H9 (cell line): ENCODE data around the gene RBM23. TPM values are rescaled to one million over a fixed set of nuclear protein-coding genes. Genes with fewer than 3 reads are reported as not detected.

Source experiments
- DNase-seq: peaks from one replicate; pipeline ENCODE4 v3.0.0-alpha.2; 2017
- H2AFZ ChIP-seq: one replicate; pipeline ENCODE4 v1.6.1; 2013; ENCODE audit warnings: mild to moderate bottlenecking, low read length, control low read depth, moderate library complexity
- H2AK5ac ChIP-seq: 2 replicates; pipeline ENCODE4 v1.6.1; 2013; ENCODE audit warnings: low read length, control low read depth, mixed read lengths; ENCODE audit not compliant: insufficient read length
- H2BK120ac ChIP-seq: one replicate; pipeline ENCODE4 v1.6.1; 2013; ENCODE audit warnings: low read depth, mild to moderate bottlenecking, low read length, control low read depth, inconsistent platforms; ENCODE audit not compliant: poor library complexity, severe bottlenecking
- H2BK12ac ChIP-seq: 2 replicates; pipeline ENCODE4 v1.6.1; 2013; ENCODE audit warnings: low read length, control low read depth, mixed read lengths, low read depth; ENCODE audit not compliant: insufficient read length
- H2BK15ac ChIP-seq: 2 replicates; pipeline ENCODE4 v1.6.1; 2013; ENCODE audit warnings: low read depth, low read length, control low read depth
- H2BK20ac ChIP-seq: one replicate; pipeline ENCODE4 v1.6.1; 2013; ENCODE audit warnings: low read depth, mild to moderate bottlenecking, low read length, control low read depth, inconsistent platforms; ENCODE audit not compliant: poor library complexity, severe bottlenecking
- H2BK5ac ChIP-seq: 2 replicates; pipeline ENCODE4 v1.6.1; 2013; ENCODE audit warnings: low read length, control low read depth, mixed read lengths; ENCODE audit not compliant: insufficient read length
- H3K14ac ChIP-seq: 2 replicates; pipeline ENCODE4 v1.6.1; 2013; ENCODE audit warnings: low read length, control low read depth; ENCODE audit not compliant: insufficient read depth
- H3K18ac ChIP-seq: 2 replicates; pipeline ENCODE4 v1.6.1; 2013; ENCODE audit warnings: low read depth, mild to moderate bottlenecking, mixed read lengths, low read length, control low read depth; ENCODE audit not compliant: insufficient read length
- H3K23ac ChIP-seq: 2 replicates; pipeline ENCODE4 v1.6.1; 2013; ENCODE audit warnings: low read length, control low read depth, mixed read lengths, low read depth; ENCODE audit not compliant: insufficient read length
- H3K23me2 ChIP-seq: 2 replicates; pipeline ENCODE4 v1.6.1; 2013; ENCODE audit warnings: low read depth, mild to moderate bottlenecking, mixed read lengths, low read length, control low read depth; ENCODE audit not compliant: insufficient read length, poor library complexity, severe bottlenecking
- H3K27ac ChIP-seq: 2 replicates; pipeline ENCODE4 v1.5.1; 2013; ENCODE audit warnings: low read length, control low read depth, mixed read lengths, low read depth; ENCODE audit not compliant: insufficient read length
- H3K27me3 ChIP-seq: 2 replicates; pipeline ENCODE4 v1.6.1; 2013; ENCODE audit warnings: low read length, control low read depth, inconsistent platforms; ENCODE audit not compliant: insufficient read depth
- H3K4ac ChIP-seq: 2 replicates; pipeline ENCODE4 v1.6.1; 2013; ENCODE audit warnings: low read depth, mild to moderate bottlenecking, control low read depth, inconsistent platforms, low read length, moderate library complexity
- H3K4me1 ChIP-seq: 2 replicates; pipeline ENCODE4 v1.6.1; 2013; ENCODE audit warnings: low read length, control low read depth, inconsistent platforms; ENCODE audit not compliant: insufficient read depth
- H3K4me2 ChIP-seq: 2 replicates; pipeline ENCODE4 v1.6.1; 2013; ENCODE audit warnings: low read length, control low read depth, mixed read lengths; ENCODE audit not compliant: insufficient read length, insufficient read depth
- H3K56ac ChIP-seq: 2 replicates; pipeline ENCODE4 v1.6.1; 2013; ENCODE audit warnings: low read depth, mild to moderate bottlenecking, mixed read lengths, low read length, control low read depth; ENCODE audit not compliant: insufficient read length
- H3K79me1 ChIP-seq: 2 replicates; pipeline ENCODE4 v1.6.1; 2013; ENCODE audit warnings: low read depth, mild to moderate bottlenecking, moderate library complexity, low read length, control low read depth, inconsistent platforms; ENCODE audit not compliant: insufficient read depth, poor library complexity, severe bottlenecking
- H3K79me2 ChIP-seq: 2 replicates; pipeline ENCODE4 v1.6.1; 2013; ENCODE audit warnings: low read length, control low read depth, inconsistent platforms; ENCODE audit not compliant: insufficient read depth
- H3K9ac ChIP-seq: 2 replicates; pipeline ENCODE4 v1.6.1; 2013; ENCODE audit warnings: low read length, control low read depth, mixed read lengths; ENCODE audit not compliant: insufficient read length; ENCODE audit errors: extremely low read depth
- H3K9me3 ChIP-seq: one replicate; pipeline ENCODE4 v1.6.1; 2013; ENCODE audit warnings: low read depth, low read length, inconsistent platforms; ENCODE audit not compliant: control insufficient read depth
- H3T11ph ChIP-seq: one replicate; pipeline ENCODE4 v1.6.1; 2013; ENCODE audit warnings: mild to moderate bottlenecking, low read length, control low read depth, inconsistent platforms
- H4K20me1 ChIP-seq: one replicate; pipeline ENCODE4 v1.6.1; 2013; ENCODE audit not compliant: control insufficient read depth, insufficient read length, insufficient read depth
- H4K5ac ChIP-seq: 2 replicates; pipeline ENCODE4 v1.6.1; 2013; ENCODE audit warnings: low read depth, mild to moderate bottlenecking, mixed read lengths, low read length, control low read depth; ENCODE audit not compliant: insufficient read length
- H4K8ac ChIP-seq: replicated peaks from 2 replicates; pipeline ENCODE4 v1.6.1; 2013; ENCODE audit warnings: low read length, control low read depth, mixed read lengths, low read depth; ENCODE audit not compliant: insufficient read length
- H4K91ac ChIP-seq: 2 replicates; pipeline ENCODE4 v1.6.1; 2013; ENCODE audit warnings: low read depth, mild to moderate bottlenecking, moderate library complexity, mixed read lengths, low read length, control low read depth; ENCODE audit not compliant: insufficient read length
- H3K27ac Mint-ChIP-seq, 3 experiments: 2 replicates in 2 of 3; 3 replicates in 1 of 3; pipeline ENCODE4 v1.8.0; 2020 to 2021; ENCODE audit warnings: mixed read lengths in 3 of 3, mild to moderate bottlenecking in 1 of 3, moderate library complexity in 1 of 3
- H3K27me3 Mint-ChIP-seq: 2 replicates; pipeline ENCODE4 v1.8.0; 2021; ENCODE audit warnings: low read depth, mild to moderate bottlenecking, moderate library complexity, mixed read lengths
- H3K36me3 Mint-ChIP-seq, 3 experiments: 2 replicates in 2 of 3; 3 replicates in 1 of 3; pipeline ENCODE4 v1.8.0; 2020 to 2021; ENCODE audit warnings: low read depth in 3 of 3, mixed read lengths in 3 of 3; ENCODE audit not compliant: insufficient read depth in 1 of 3
- H3K4me1 Mint-ChIP-seq, 2 experiments: 2 replicates each; pipeline ENCODE4 v1.8.0; 2020; ENCODE audit warnings: mixed read lengths in 2 of 2
- H3K4me3 Mint-ChIP-seq, 2 experiments: 2 replicates in 1 of 2; 3 replicates in 1 of 2; pipeline ENCODE4 v1.8.0; 2020 to 2021; ENCODE audit warnings: mild to moderate bottlenecking in 2 of 2, mixed read lengths in 2 of 2, moderate library complexity in 1 of 2
- H3K9me3 Mint-ChIP-seq, 2 experiments: 2 replicates in 1 of 2; 3 replicates in 1 of 2; pipeline ENCODE4 v1.8.0; 2020; ENCODE audit warnings: mild to moderate bottlenecking in 2 of 2, mixed read lengths in 2 of 2, moderate library complexity in 1 of 2
- WGBS: extraction: QIAGEN DNeasy Blood & Tissue Kit; methylation state at CpG from one replicate; pipeline ENCODE4 v1.1.7; 2013; ENCODE audit warnings: missing lambda C conversion rate, low lambda C conversion rate, mixed read lengths; ENCODE audit not compliant: insufficient read length; ENCODE audit errors: extremely low coverage; 5-methylcytosine and 5-hydroxymethylcytosine counted together
- total RNA-seq: library from RNA; stranded (reverse); gene quantifications from 2 replicates; pipeline ENCODE4 v1.2.1, GENCODE V29; 2021
- TF ChIP-seq, protein P1 (sequence below): fragments of 200-600 bp; sonication (generic); conservative IDR thresholded peaks from 3 replicates; pipeline ENCODE4 v1.8.0; 2021; ENCODE audit warnings: antibody characterized with exemption, mild to moderate bottlenecking

Gene RBM23
- total RNA-seq, 1 experiment from 2014 or later: 79.0 TPM

DNA sequence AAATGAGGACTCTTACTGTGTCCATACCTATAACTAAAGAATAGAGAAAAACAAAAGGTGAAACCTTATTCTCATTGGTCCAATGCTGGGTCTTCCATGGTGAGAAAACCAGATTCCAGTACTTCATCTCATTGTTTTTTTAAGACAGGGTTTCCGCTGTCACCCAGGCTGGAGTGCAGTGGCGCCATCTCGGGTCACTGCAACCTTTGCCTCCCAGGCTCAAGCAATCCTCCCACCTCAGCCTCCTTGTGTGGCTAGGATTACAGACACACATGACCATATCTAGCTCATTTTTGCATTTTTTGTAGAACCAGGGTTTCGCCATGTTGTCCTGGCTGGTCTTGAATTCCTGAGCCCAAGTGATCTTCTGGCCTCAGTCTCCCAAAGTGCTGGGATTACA is 13.3 kb downstream of the RBM23 start:
- Histone ChIP-seq H3K18ac (no peak overlapping the region), H3K9ac (no peak overlapping the region), H3K4me2 (no peak overlapping the region), H2AK5ac (no peak overlapping the region), H3K14ac (no peak overlapping the region), H3K56ac (no peak overlapping the region), H3K27ac (no peak overlapping the region), H3K23me2 (no peaks in the 10 kb centered on the region), H4K5ac (no peak overlapping the region), H3K23ac (no peak overlapping the region), H3K79me1 (no peaks in the 10 kb centered on the region), H4K20me1 (no peaks in the 10 kb centered on the region), H2BK20ac (no peak overlapping the region), H3K9me3 (no peaks in the 10 kb centered on the region), H4K91ac (no peak overlapping the region), H2BK5ac (no peak overlapping the region), H2BK120ac (no peak overlapping the region), H3K4ac (no peak overlapping the region), H3T11ph (no peak overlapping the region), H3K4me1 (no peaks in the 10 kb centered on the region), H2BK15ac (no peak overlapping the region), H3K27me3 (no peaks in the 10 kb centered on the region), H4K8ac (no peak overlapping the region), H2AFZ (no peak overlapping the region), H3K79me2 (no peaks in the 10 kb centered on the region), H2BK12ac (no peak overlapping the region)
- TF ChIP-seq, protein P1, sequence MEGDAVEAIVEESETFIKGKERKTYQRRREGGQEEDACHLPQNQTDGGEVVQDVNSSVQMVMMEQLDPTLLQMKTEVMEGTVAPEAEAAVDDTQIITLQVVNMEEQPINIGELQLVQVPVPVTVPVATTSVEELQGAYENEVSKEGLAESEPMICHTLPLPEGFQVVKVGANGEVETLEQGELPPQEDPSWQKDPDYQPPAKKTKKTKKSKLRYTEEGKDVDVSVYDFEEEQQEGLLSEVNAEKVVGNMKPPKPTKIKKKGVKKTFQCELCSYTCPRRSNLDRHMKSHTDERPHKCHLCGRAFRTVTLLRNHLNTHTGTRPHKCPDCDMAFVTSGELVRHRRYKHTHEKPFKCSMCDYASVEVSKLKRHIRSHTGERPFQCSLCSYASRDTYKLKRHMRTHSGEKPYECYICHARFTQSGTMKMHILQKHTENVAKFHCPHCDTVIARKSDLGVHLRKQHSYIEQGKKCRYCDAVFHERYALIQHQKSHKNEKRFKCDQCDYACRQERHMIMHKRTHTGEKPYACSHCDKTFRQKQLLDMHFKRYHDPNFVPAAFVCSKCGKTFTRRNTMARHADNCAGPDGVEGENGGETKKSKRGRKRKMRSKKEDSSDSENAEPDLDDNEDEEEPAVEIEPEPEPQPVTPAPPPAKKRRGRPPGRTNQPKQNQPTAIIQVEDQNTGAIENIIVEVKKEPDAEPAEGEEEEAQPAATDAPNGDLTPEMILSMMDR: no peak
- Mint-ChIP-seq H3K4me1 (no peaks in the 10 kb centered on the region), H3K9me3 (no peaks in the 10 kb centered on the region), H3K4me3 (no peak overlapping the region), H3K36me3 (peaks cover 46 to 84% (median 70%) of the 10 kb centered on the region in 3 experiments), H3K27ac (no peak overlapping the region), H3K27me3 (no peaks in the 10 kb centered on the region; the same call in 1 of the 2 replicates)
- no CpG with 5 or more reads among the region's 4 CpGs for WGBS
- DNase-seq: no peak
